A549 (cell line): ENCODE results near the gene RFWD3. TPM values are rescaled to one million over a fixed set of nuclear protein-coding genes. Genes with fewer than 3 reads are reported as not detected.

Source experiments
- ATAC-seq, 2 experiments: fragments of 200-7000 bp in 1 of 2; fragments of >200 bp in 1 of 2; cut with Nextera tagmentation in 1 of 2; cut with Tn5 transposase in 1 of 2; 3 replicates each; pipeline versions ENCODE4 v1.8.0 to v1.9.1; 2018 to 2020; ENCODE audit warnings: mild to moderate bottlenecking in 1 of 2, moderate library complexity in 1 of 2
- CTCF ChIA-PET: fragments of 300-600 bp; sonication (Branson Sonifier 250); formaldehyde crosslinking; extraction: SDS; loops from one replicate; lab custom pipeline; 2021; ENCODE audit warnings: antibody characterized with exemption, inconsistent platforms; lab: Yijun Ruan, JAX
- POLR2A ChIA-PET: fragments of 350-600 bp; formaldehyde crosslinking; extraction: SDS; loops from one replicate; lab custom pipeline; 2021; ENCODE audit warnings: antibody characterized with exemption, inconsistent platforms; lab: Yijun Ruan, JAX
- DNase-seq, 2 experiments: peaks; one replicate each; pipeline versions ENCODE4 v3.0.0 to v3.0.0-alpha.2; 2011 to 2016; ENCODE audit warnings: low read depth in 1 of 2, low spot score in 1 of 2
- FAIRE-seq: peaks from 2 replicates; lab custom pipeline; 2011; peaks lifted over from hg19 to GRCh38; lab: Jason Lieb, UNC
- H3K27ac ChIP-seq, 2 experiments: fragments of >200 bp; sonication (Bioruptor Twin); formaldehyde crosslinking; 3 replicates each; pipeline ENCODE4 v1.5.1; 2016 to 2017
- H3K4me1 ChIP-seq: fragments of >200 bp; sonication (Bioruptor Twin); formaldehyde crosslinking; 3 replicates; pipeline ENCODE4 v1.6.1; 2016
- H3K4me2 ChIP-seq: fragments of >200 bp; sonication (Bioruptor Twin); formaldehyde crosslinking; 3 replicates; pipeline ENCODE4 v1.6.1; 2016
- H3K4me3 ChIP-seq: fragments of >200 bp; sonication (Bioruptor Twin); formaldehyde crosslinking; 3 replicates; pipeline ENCODE4 v1.5.1; 2016
- H3K9me3 ChIP-seq: fragments of >200 bp; sonication (Bioruptor Twin); formaldehyde crosslinking; 3 replicates; pipeline ENCODE4 v1.6.1; 2016
- BHLHE40 ChIP-seq: IDR thresholded peaks from 2 replicates; pipeline ENCODE4 v1.6.1; 2012; ENCODE audit warnings: low read depth, low read length, inconsistent platforms
- CBX8 ChIP-seq: fragments of 200-600 bp; sonication (generic); IDR thresholded peaks from 2 replicates; pipeline ENCODE4 v1.6.1; 2016
- CEBPB ChIP-seq, 2 experiments: fragments of >200 bp in 1 of 2; sonication (Bioruptor Twin) in 1 of 2; formaldehyde crosslinking in 1 of 2; IDR thresholded peaks; 2 replicates each; pipeline ENCODE4 v1.6.1; 2012 to 2016
- CHD4 ChIP-seq: fragments of 200-600 bp; sonication (generic); IDR thresholded peaks from 2 replicates; pipeline ENCODE4 v1.6.1; 2016; ENCODE audit warnings: antibody characterized with exemption, mild to moderate bottlenecking, borderline replicate concordance
- EHF ChIP-seq: fragments of 250-450 bp; sonication (Bioruptor Pico); IDR thresholded peaks from 2 replicates; pipeline ENCODE4 v1.5.0; 2020; ENCODE audit warnings: mild to moderate bottlenecking
- EP300 ChIP-seq, 2 experiments: fragments of >200 bp; sonication (Bioruptor Twin); formaldehyde crosslinking; IDR thresholded peaks; 2 replicates in 1 of 2; 3 replicates in 1 of 2; pipeline ENCODE4 v1.6.1; 2016 to 2017
- ESRRA ChIP-seq: fragments of 150-350 bp; IDR thresholded peaks from 2 replicates; pipeline ENCODE4 v1.6.1; 2014; ENCODE audit warnings: mild to moderate bottlenecking, low read length, borderline replicate concordance
- FOSL2 ChIP-seq, 2 experiments: fragments of 450-650 bp in 1 of 2; fragments of >200 bp in 1 of 2; sonication (Bioruptor Twin) in 1 of 2; formaldehyde crosslinking; IDR thresholded peaks; 2 replicates each; pipeline versions ENCODE4 v1.5.0 to v1.6.1; 2016 to 2020; ENCODE audit warnings: mild to moderate bottlenecking in 1 of 2, moderate library complexity in 1 of 2
- GATA3 ChIP-seq: IDR thresholded peaks from 2 replicates; pipeline ENCODE4 v1.6.1; 2012; ENCODE audit warnings: borderline replicate concordance
- HOXB13 ChIP-seq: fragments of 250-450 bp; sonication (Bioruptor Pico); IDR thresholded peaks from 2 replicates; pipeline ENCODE4 v1.5.0; 2020; ENCODE audit warnings: low read depth, mild to moderate bottlenecking, moderate library complexity
- HOXB5 ChIP-seq: fragments of 250-450 bp; sonication (Bioruptor Pico); IDR thresholded peaks from 2 replicates; pipeline ENCODE4 v1.5.0; 2020; ENCODE audit warnings: mild to moderate bottlenecking, moderate library complexity
- JUN ChIP-seq, 2 experiments: fragments of >200 bp; sonication (Bioruptor Twin); formaldehyde crosslinking; IDR thresholded peaks; 2 replicates in 1 of 2; 3 replicates in 1 of 2; pipeline ENCODE4 v1.6.1; 2016 to 2017
- KDM5A ChIP-seq: fragments of 200-600 bp; sonication (generic); IDR thresholded peaks from 2 replicates; pipeline ENCODE4 v1.6.1; 2016; ENCODE audit warnings: antibody characterized with exemption, mild to moderate bottlenecking
- MAFK ChIP-seq: fragments of 450-650 bp; IDR thresholded peaks from 2 replicates; pipeline ENCODE4 v1.6.1; 2014; ENCODE audit not compliant: partially characterized antibody
- MYC ChIP-seq: IDR thresholded peaks from 2 replicates; pipeline ENCODE4 v1.6.1; 2012; ENCODE audit warnings: mild to moderate bottlenecking, inconsistent platforms, low read length, improper control_type of control experiment, borderline replicate concordance
- NPAS2 ChIP-seq: fragments of 250-450 bp; sonication (Bioruptor Pico); IDR thresholded peaks from 2 replicates; pipeline ENCODE4 v1.8.0; 2022; ENCODE audit warnings: mild to moderate bottlenecking, moderate library complexity, borderline replicate concordance
- PHF8 ChIP-seq: fragments of 200-600 bp; sonication (generic); IDR thresholded peaks from 2 replicates; pipeline ENCODE4 v1.6.1; 2016; ENCODE audit warnings: low read depth, mild to moderate bottlenecking, antibody characterized with exemption, moderate library complexity, borderline replicate concordance
- RCOR1 ChIP-seq: fragments of 150-350 bp; IDR thresholded peaks from 2 replicates; pipeline ENCODE4 v1.6.1; 2014; ENCODE audit warnings: antibody characterized with exemption, low read length, low read depth
- SREBF2 ChIP-seq: fragments of 450-650 bp; IDR thresholded peaks from 2 replicates; pipeline ENCODE4 v1.6.1; 2014; ENCODE audit warnings: mild to moderate bottlenecking, moderate library complexity
- ZC3H11A ChIP-seq: fragments of 450-650 bp; IDR thresholded peaks from 2 replicates; pipeline ENCODE4 v1.6.1; 2014; ENCODE audit warnings: antibody characterized with exemption, mild to moderate bottlenecking
- ZNF302 ChIP-seq: fragments of 250-450 bp; sonication (Bioruptor Pico); IDR thresholded peaks from 2 replicates; pipeline ENCODE4 v1.9.0; 2021; ENCODE audit warnings: inconsistent platforms, mild to moderate bottlenecking, moderate library complexity
- WGBS: methylation state at CpG from one replicate; pipeline ENCODE4 v1.1.6; 2017; ENCODE audit errors: missing lambda C conversion rate; 5-methylcytosine and 5-hydroxymethylcytosine counted together
- polyA plus RNA-seq, 4 experiments: library from polyadenylated mRNA; depleted of rRNA in 3 of 4; stranded (reverse); fragments of >200 nt; fragmentation: RNase III in 1 of 4; extraction: RNeasy Plus Mini Kit Qiagen cat#74134 plus additional on column Dnase treatment in 1 of 4; gene quantifications; 2 replicates in 3 of 4; 3 replicates in 1 of 4; pipeline ENCODE4 v1.2.3, GENCODE V29; 2011 to 2017
- TF ChIP-seq, protein P1 (sequence below): fragments of 250-450 bp; sonication (Bioruptor Pico); IDR thresholded peaks from 2 replicates; pipeline ENCODE4 v1.5.0; 2021; ENCODE audit warnings: mild to moderate bottlenecking, moderate library complexity, borderline replicate concordance
- TF ChIP-seq, protein P2 (sequence below): fragments of 200-600 bp; sonication (generic); IDR thresholded peaks from 2 replicates; pipeline ENCODE4 v1.6.1; 2016; ENCODE audit warnings: antibody characterized with exemption, mild to moderate bottlenecking, moderate library complexity
- TF ChIP-seq, protein P3 (sequence below): IDR thresholded peaks from 2 replicates; pipeline ENCODE4 v1.6.1; 2012
- TF ChIP-seq, protein P4 (sequence below): IDR thresholded peaks from 2 replicates; pipeline ENCODE4 v1.6.1; 2012; ENCODE audit warnings: low read depth, borderline replicate concordance

RFWD3 gene
- polyA plus RNA-seq, 2 of the 4 experiments (the other 2 are of a cell fraction), result 36.1 to 50.6 TPM

DNA sequence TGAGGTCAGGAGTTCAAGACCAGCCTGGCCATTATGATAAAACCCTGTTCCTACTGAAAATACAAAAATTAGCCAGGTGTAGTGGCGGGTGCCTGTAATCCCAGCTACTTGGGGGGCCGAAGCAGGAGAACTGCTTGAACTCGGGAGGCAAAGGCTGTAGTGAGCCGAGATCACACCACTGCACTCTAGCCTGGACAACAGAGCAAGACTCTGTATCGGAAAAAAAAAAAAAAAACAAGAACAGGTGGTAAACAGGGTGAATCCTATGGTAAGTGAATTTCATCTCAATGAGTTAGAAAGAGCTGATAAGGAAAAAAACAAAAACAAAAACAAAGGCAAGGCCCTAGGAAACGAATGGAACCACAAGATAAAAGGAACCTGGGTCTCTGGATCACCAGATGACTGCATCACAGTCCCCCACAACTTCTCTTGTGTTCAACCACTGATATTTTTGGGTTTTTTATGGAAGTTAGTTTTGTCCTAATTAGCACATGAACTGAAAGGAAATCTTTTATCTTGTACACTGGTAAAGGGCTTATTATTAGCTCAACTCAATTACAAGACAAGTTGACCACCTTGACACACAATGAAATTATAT is 80.7 kb downstream of the RFWD3 start:
- 92% methylated on average over 6 of the region's 6 CpGs for WGBS
- H3K27ac ChIP-seq, result no peak overlapping the region
- CTCF ChIA-PET, result interaction anchor here (0.7 to 1.3 kb wide), 3 partner anchors 18 to 145 kb away, joined by 3 to 4 read pairs (median 3); no protein-coding TSS in a partner anchor
- ATAC-seq, result no peak
- H3K9me3 ChIP-seq, result no peaks in the 10 kb centered on the region
- FAIRE-seq, result no peak
- no peak overlapping the region for H3K4me2 ChIP-seq
- TF ChIP-seq HOXB5 (CRISPR knock-in tag) (no peak), PHF8 (no peak), BHLHE40 (no peak), EHF (no peak), CEBPB (IDR thresholded peaks at IDR 0.05) (no peak), MYC (no peak)
- TF ChIP-seq, protein P1, sequence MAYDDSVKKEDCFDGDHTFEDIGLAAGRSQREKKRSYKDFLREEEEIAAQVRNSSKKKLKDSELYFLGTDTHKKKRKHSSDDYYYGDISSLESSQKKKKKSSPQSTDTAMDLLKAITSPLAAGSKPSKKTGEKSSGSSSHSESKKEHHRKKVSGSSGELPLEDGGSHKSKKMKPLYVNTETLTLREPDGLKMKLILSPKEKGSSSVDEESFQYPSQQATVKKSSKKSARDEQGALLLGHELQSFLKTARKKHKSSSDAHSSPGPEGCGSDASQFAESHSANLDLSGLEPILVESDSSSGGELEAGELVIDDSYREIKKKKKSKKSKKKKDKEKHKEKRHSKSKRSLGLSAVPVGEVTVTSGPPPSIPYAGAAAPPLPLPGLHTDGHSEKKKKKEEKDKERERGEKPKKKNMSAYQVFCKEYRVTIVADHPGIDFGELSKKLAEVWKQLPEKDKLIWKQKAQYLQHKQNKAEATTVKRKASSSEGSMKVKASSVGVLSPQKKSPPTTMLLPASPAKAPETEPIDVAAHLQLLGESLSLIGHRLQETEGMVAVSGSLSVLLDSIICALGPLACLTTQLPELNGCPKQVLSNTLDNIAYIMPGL, result no peak
- peaks cover 12% of the 10 kb centered on the region for H3K4me1 ChIP-seq
- no peak overlapping the region for H3K4me3 ChIP-seq
- POLR2A ChIA-PET, result interaction anchor here (0.6 to 0.7 kb wide), 2 partner anchors 21 to 81 kb away, joined by 3 read pairs; partner anchors contain the start of genes GLG1 and RFWD3
- no peak for DNase-seq

DNA sequence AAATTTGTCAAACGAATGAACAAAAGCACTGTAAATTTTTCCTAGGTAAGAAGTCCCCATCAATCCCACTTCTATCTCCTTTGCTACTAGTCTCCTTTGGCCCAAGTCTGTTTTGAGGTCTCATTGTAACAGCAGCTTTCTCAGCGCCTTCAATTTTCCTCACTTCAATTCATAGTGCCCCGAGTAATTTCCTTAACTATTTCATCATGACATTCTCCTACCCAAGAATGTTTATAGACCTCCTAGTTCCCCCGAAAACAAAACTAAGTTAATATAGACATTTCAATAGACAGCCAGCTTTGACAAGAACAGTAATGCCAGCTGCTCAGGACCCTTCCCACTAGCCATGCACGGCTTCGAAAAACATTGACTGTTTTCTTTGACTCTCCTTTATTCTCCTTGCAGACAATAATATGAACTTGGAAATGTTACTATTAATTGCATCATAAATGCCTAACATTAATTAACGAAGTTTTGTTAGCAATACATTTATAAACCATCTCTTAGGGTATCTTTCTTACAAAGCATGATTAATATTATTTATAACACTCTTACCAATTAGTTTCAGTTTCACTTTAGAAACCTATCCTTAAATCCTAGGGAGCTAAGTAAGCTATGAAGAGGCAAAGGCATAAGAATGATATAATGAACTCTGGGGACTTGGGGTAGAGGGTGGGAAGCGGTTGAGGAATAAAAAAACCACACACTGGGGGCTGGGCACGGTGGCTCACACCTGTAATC is 82.6 kb downstream of the RFWD3 start:
- TF ChIP-seq GATA3 (no peak), ESRRA (no peak), BHLHE40 (no peak), FOSL2 (IDR thresholded peaks at IDR 0.05) (no peak), FOSL2 (CRISPR knock-in tag; IDR thresholded peaks at IDR 0.05) (no peak)
- TF ChIP-seq, protein P2, sequence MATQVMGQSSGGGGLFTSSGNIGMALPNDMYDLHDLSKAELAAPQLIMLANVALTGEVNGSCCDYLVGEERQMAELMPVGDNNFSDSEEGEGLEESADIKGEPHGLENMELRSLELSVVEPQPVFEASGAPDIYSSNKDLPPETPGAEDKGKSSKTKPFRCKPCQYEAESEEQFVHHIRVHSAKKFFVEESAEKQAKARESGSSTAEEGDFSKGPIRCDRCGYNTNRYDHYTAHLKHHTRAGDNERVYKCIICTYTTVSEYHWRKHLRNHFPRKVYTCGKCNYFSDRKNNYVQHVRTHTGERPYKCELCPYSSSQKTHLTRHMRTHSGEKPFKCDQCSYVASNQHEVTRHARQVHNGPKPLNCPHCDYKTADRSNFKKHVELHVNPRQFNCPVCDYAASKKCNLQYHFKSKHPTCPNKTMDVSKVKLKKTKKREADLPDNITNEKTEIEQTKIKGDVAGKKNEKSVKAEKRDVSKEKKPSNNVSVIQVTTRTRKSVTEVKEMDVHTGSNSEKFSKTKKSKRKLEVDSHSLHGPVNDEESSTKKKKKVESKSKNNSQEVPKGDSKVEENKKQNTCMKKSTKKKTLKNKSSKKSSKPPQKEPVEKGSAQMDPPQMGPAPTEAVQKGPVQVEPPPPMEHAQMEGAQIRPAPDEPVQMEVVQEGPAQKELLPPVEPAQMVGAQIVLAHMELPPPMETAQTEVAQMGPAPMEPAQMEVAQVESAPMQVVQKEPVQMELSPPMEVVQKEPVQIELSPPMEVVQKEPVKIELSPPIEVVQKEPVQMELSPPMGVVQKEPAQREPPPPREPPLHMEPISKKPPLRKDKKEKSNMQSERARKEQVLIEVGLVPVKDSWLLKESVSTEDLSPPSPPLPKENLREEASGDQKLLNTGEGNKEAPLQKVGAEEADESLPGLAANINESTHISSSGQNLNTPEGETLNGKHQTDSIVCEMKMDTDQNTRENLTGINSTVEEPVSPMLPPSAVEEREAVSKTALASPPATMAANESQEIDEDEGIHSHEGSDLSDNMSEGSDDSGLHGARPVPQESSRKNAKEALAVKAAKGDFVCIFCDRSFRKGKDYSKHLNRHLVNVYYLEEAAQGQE, result no peak
- no peak for FAIRE-seq
- no peak for ATAC-seq
- H3K4me2 ChIP-seq, result peak overlapping the region; percentile 10
- 86% methylated on average over 9 of the region's 9 CpGs for WGBS
- H3K9me3 ChIP-seq, result no peaks in the 10 kb centered on the region
- H3K4me1 ChIP-seq, result peaks cover 15% of the 10 kb centered on the region
- POLR2A ChIA-PET, result no interaction called here
- CTCF ChIA-PET, result no interaction called here
- H3K27ac ChIP-seq, result peak overlapping the region in 1 of 2 experiments; percentile 52; a peak in 2 of 6 replicates
- no peak overlapping the region for H3K4me3 ChIP-seq
- no peak for DNase-seq

DNA sequence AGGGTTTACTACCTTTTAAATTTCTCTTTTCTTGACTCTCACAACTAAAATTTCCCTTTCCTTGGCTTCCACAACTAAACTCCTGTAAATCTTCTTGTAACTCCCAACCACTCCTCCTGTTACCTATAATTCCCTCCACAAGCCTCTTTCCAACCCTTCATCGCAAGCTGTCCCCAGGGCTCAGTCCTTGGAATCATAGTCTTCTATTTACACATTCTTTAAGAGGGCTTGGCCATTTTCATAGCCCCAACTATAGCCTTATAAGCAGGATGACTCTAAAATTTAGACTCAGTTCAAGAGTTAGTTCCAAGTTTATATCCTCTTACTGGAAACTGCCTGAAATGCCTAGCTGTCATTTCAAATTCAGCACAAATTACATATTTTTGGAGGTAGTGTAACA is 83.7 kb downstream of the RFWD3 start:
- FAIRE-seq (no peak), ATAC-seq (peak in 1 of 2 experiments; percentile 45; a peak in 1 of 6 replicates), DNase-seq (peak in 1 of 2 experiments; percentile 18)
- WGBS, result 75% methylated on average over 1 of the region's 1 CpG
- TF ChIP-seq RCOR1, result no peak
- TF ChIP-seq KDM5A, result no peak
- no peak for TF ChIP-seq HOXB13 (CRISPR knock-in tag)
- no peak for TF ChIP-seq ZC3H11A
- TF ChIP-seq JUN (IDR thresholded peaks at IDR 0.05), result no peak
- no peak for TF ChIP-seq ZNF302 (CRISPR knock-in tag)
- no peak for TF ChIP-seq CHD4
- TF ChIP-seq, protein P3, sequence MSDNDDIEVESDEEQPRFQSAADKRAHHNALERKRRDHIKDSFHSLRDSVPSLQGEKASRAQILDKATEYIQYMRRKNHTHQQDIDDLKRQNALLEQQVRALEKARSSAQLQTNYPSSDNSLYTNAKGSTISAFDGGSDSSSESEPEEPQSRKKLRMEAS, result no peak
- no peak for TF ChIP-seq FOSL2 (IDR thresholded peaks at IDR 0.05)
- no peak for TF ChIP-seq FOSL2 (CRISPR knock-in tag; IDR thresholded peaks at IDR 0.05)
- TF ChIP-seq ESRRA, result no peak
- TF ChIP-seq CBX8, result no peak
- no peak for TF ChIP-seq MAFK
- TF ChIP-seq, protein P4, sequence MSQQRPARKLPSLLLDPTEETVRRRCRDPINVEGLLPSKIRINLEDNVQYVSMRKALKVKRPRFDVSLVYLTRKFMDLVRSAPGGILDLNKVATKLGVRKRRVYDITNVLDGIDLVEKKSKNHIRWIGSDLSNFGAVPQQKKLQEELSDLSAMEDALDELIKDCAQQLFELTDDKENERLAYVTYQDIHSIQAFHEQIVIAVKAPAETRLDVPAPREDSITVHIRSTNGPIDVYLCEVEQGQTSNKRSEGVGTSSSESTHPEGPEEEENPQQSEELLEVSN, result no peak
- no peak for TF ChIP-seq CEBPB (IDR thresholded peaks at IDR 0.05)
- no peak for TF ChIP-seq NPAS2 (CRISPR knock-in tag)
- TF ChIP-seq EP300 (IDR thresholded peaks at IDR 0.05), result no peak
- TF ChIP-seq BHLHE40, result no peak
- TF ChIP-seq SREBF2, result no peak
- no peak for TF ChIP-seq EHF
- peak overlapping the region in 1 of 2 experiments; percentile 52; a peak in 2 of 6 replicates for H3K27ac ChIP-seq
- H3K4me3 ChIP-seq, result no peak overlapping the region
- no peaks in the 10 kb centered on the region for H3K9me3 ChIP-seq
- peaks cover 27% of the 10 kb centered on the region for H3K4me1 ChIP-seq
- ChIA-PET CTCF (no interaction called here), POLR2A (no interaction called here)
- H3K4me2 ChIP-seq, result peak overlapping the region; percentile 37; the same call in 2 of the 3 replicates
